Stimulated activated CD8-positive, alpha-beta memory T cell treated with anti-CD3 and anti-CD28 coated beads, Interleukin-15, amount 100 ng/mL, for 24 hours (primary cell): ENCODE results near the gene ZCCHC14.

Experiments used
- DNase-seq: peaks from one replicate; pipeline ENCODE4 v3.0.0-alpha.2; 2020; ENCODE audit warnings: low read depth

The ZCCHC14 gene

GRCh38 chr16:87361916-87362619, 130.8 kb downstream of the ZCCHC14 start:
- no peak for DNase-seq

- no peak for DNase-seq
These were observed 131.8 kb downstream of the ZCCHC14 start for GRCh38 chr16:87360862-87361610.

- DNase-seq, result no peak
These were observed 133.7 kb downstream of the ZCCHC14 start for GRCh38 chr16:87359121-87359520.

GRCh38 chr16:87358696-87359095, 134.1 kb downstream of the ZCCHC14 start:
- no peak for DNase-seq

- no peak for DNase-seq
These were observed 134.6 kb downstream of the ZCCHC14 start for GRCh38 chr16:87358250-87358649.

- no peak for DNase-seq
These were observed 136.4 kb downstream of the ZCCHC14 start for GRCh38 chr16:87356491-87356853.
